ENCODE data around the gene CALY.

CALY gene

GRCh38 chr10:133353988-133354605 lies 17.4 kb upstream of the CALY start:
- Mint-ChIP-seq H3K36me3 (ENCODE audit: insufficient read depth) (peaks cover 5% of the 10 kb centered on the region), H3K9me3 (no peaks in the 10 kb centered on the region), H3K27me3 (peaks cover 7% of the 10 kb centered on the region), H3K27ac (ENCODE audit: low read depth) (no peak overlapping the region), H3K4me1 (peaks cover 5% of the 10 kb centered on the region), H3K4me3 (no peak overlapping the region)
- DNase-seq (ENCODE audit: low spot score in 2 of 2): no peak
- ATAC-seq (replicated peaks; ENCODE audit: extremely low read depth, poor library complexity, severe bottlenecking): no peak

DNA sequence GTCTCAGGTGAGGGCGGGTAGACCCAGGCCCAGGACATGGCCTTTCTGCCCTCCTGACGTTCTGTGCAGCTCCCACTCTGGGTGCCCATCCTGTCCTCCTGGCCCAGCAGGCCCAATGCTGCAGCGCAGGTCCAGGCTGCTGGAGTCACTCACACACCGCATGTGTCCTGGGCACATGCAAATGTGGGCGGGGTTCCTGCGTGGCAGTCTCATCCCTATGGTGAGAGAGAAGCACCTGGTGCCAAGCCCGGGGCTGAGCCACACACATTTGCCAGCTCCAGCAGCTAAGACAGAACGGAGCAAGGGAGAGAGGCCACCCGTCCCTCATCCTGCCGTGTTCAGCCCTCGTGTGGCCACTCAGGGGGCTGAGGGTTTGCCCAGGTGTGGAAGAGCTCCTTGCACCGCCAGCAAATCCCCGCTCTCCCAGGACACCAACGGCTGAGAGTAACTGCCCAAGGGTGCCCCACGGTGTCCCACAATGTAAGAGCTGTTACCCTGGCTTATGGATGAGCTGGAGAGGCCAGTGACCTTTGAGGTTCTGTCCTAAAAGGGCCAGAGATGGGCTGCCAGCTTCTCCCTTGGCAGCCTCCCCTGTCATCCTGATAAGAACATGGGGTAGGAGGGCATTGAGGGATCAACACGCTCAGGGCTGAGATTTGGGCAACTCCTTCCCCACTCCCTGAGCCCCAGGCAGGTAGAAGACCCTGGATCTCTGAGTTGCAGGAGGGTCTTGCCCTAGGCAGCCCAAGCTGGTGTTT lies 16.7 kb upstream of the CALY start:
- no peak overlapping the region for H3K4me3 Mint-ChIP-seq
- H3K27ac Mint-ChIP-seq (ENCODE audit: low read depth): no peak overlapping the region

DNA sequence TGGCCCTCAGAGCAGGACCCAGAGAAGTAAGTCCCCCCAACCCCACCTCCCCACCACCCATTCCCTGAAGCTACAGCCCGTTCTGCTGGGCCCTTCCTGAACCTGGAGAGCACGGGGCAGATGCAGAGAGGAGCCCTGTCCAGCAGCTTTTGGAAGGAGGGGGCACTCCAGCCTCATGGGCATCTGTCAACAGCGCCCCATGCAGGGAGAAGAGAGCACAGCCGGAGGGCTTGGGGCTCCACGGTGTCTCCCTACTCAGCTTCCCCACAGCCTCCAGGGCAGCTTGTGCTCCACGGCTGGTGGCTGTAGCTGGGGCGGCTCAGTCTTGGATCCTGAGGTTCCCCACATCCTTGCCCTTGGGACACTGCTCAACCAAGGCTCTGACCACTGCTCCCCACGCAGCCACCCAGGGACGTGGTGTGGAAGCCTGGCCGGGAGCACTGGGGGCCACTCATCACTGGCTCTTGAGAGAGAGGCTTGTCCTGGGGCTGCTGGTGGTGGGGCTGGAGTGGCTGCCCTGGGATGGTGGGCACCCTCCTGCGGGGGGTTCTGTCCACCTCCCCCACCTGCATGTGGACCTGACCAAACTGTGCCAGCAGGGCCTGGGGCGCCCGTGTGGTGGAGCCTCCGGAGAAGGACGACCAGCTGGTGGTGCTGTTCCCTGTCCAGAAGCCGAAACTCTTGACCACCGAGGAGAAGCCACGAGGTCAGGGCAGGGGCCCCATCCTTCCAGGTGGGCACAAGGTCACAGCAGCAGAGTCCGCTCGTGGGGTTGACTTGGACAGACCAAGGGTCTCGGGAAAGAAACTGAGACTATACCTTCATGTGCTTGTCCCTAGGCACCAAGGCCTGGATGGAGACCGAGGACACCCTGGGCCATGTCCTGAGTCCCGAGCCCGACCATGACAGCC lies 15.0 kb upstream of the CALY start:
- Mint-ChIP-seq H3K27ac (ENCODE audit: low read depth) (no peak overlapping the region), H3K4me1 (peaks cover 5% of the 10 kb centered on the region), H3K36me3 (ENCODE audit: insufficient read depth) (peaks cover 4% of the 10 kb centered on the region)

More for the DNA sequence above, 16.7 kb upstream of the CALY start:
- Mint-ChIP-seq H3K4me1 (peaks cover 5% of the 10 kb centered on the region), H3K27me3 (peaks cover 12% of the 10 kb centered on the region), H3K9me3 (no peaks in the 10 kb centered on the region), H3K36me3 (ENCODE audit: insufficient read depth) (peaks cover 5% of the 10 kb centered on the region)
- DNase-seq (ENCODE audit: low spot score in 2 of 2) (no peak), ATAC-seq (replicated peaks; ENCODE audit: extremely low read depth, poor library complexity, severe bottlenecking) (no peak)

GRCh38 chr10:133350950-133351329 lies 14.2 kb upstream of the CALY start:
- Mint-ChIP-seq H3K4me1 (peaks cover under 1% of the 10 kb centered on the region), H3K27ac (ENCODE audit: low read depth) (no peak overlapping the region), H3K36me3 (ENCODE audit: insufficient read depth) (peaks cover 2% of the 10 kb centered on the region), H3K4me3 (no peak overlapping the region), H3K27me3 (peaks cover 20% of the 10 kb centered on the region), H3K9me3 (no peaks in the 10 kb centered on the region)
- ATAC-seq (replicated peaks; ENCODE audit: extremely low read depth, poor library complexity, severe bottlenecking) (no peak), DNase-seq (ENCODE audit: low spot score in 2 of 2) (no peak)

More for the DNA sequence above, 15.0 kb upstream of the CALY start:
- Mint-ChIP-seq H3K4me3 (no peak overlapping the region), H3K9me3 (no peaks in the 10 kb centered on the region), H3K27me3 (peaks cover 13% of the 10 kb centered on the region)
- ATAC-seq (replicated peaks; ENCODE audit: extremely low read depth, poor library complexity, severe bottlenecking): no peak
- no peak for DNase-seq (ENCODE audit: low spot score in 2 of 2)

DNA sequence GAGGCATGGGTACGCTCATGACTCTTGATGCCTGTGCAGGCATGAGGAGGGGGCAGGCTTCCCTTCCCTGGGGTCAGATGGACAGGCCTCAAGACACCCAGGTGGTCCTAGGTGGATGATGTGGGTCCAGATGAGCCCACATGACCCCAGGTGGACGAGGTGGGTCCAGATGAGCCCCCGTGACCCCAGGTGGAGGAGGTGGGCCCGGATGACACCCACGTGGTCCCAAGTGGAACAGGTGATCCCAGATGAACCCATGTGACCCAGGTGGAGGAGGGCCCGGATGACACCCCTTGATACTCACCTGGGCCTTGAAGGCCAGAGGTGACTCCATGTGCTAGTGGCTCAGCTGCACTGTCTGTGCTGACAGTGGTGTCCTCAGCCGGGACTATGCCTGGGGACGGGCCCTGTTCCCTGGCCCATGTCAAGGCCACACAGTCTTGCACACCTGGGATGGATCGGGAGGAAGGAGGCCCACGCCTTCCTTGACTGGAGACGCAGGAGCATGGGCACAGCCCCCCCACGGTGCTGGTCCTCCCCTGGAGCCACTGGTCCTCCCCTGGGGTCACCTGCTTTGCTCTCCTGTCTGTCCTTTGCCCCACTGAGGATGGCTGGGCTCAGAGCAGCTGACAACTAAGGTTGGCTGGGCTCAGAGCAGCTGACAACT lies 13.7 kb upstream of the CALY start:
- Mint-ChIP-seq H3K4me3 (no peak overlapping the region), H3K27ac (ENCODE audit: low read depth) (no peak overlapping the region), H3K4me1 (no peaks in the 10 kb centered on the region), H3K9me3 (no peaks in the 10 kb centered on the region), H3K36me3 (ENCODE audit: insufficient read depth) (no peaks in the 10 kb centered on the region), H3K27me3 (peaks cover 25% of the 10 kb centered on the region)
- ATAC-seq (replicated peaks; ENCODE audit: extremely low read depth, poor library complexity, severe bottlenecking) (no peak), DNase-seq (ENCODE audit: low spot score in 2 of 2) (no peak)

DNA sequence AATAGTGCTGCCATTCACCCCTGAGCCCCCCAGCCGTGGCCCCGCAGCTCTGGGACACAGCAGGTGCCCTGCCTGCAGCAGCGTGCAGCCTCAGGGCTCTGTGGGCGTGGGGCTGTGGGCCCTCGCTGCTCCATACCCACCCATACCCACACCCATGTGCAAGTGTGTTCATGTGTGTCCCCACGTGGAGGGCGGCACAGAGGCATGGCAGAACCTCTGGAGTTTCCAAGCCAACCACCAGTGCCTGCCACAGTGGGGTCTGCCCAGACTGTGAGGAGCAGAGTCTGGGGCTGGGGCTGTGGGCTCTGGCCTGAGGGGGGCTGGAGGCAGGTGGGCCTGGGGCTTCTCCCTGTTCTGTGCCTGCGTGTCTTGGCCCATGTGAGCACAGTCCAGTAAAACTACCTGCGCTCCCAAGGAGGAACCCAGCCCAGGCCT lies 12.9 kb upstream of the CALY start:
- no peak overlapping the region for H3K27ac Mint-ChIP-seq (ENCODE audit: low read depth)
- peaks cover 34% of the 10 kb centered on the region for H3K27me3 Mint-ChIP-seq
- no peak overlapping the region for H3K4me3 Mint-ChIP-seq
- no peaks in the 10 kb centered on the region for H3K9me3 Mint-ChIP-seq
- no peaks in the 10 kb centered on the region for H3K4me1 Mint-ChIP-seq
- no peaks in the 10 kb centered on the region for H3K36me3 Mint-ChIP-seq (ENCODE audit: insufficient read depth)
- ATAC-seq (replicated peaks; ENCODE audit: extremely low read depth, poor library complexity, severe bottlenecking) (no peak), DNase-seq (ENCODE audit: low spot score in 2 of 2) (no peak)

DNA sequence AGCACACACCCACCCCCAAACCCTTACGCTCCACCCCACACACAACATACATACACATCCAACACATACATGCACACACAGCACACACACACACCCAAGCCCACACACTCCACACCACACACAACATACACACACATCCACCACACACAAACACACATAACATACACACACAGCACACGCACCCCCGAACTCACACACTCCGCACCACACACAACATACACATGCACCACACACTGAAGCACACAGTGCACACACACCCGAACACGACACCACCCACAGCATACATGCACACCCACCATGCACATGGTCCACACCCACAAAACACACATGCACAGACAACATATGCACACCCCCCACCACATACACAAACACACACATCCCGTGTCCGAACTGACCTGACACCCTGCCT lies 12.5 kb upstream of the CALY start:
- ATAC-seq (replicated peaks; ENCODE audit: extremely low read depth, poor library complexity, severe bottlenecking) (no peak), DNase-seq (ENCODE audit: low spot score in 2 of 2) (no peak)
- no peak overlapping the region for H3K4me3 Mint-ChIP-seq
- no peaks in the 10 kb centered on the region for H3K36me3 Mint-ChIP-seq (ENCODE audit: insufficient read depth)
- H3K27ac Mint-ChIP-seq (ENCODE audit: low read depth): no peak overlapping the region
- peaks cover 38% of the 10 kb centered on the region for H3K27me3 Mint-ChIP-seq
- no peaks in the 10 kb centered on the region for H3K4me1 Mint-ChIP-seq
- no peaks in the 10 kb centered on the region for H3K9me3 Mint-ChIP-seq

GRCh38 chr10:133347710-133348517 lies 11.2 kb upstream of the CALY start:
- ATAC-seq (replicated peaks; ENCODE audit: extremely low read depth, poor library complexity, severe bottlenecking): no peak
- Mint-ChIP-seq H3K4me1 (no peaks in the 10 kb centered on the region), H3K4me3 (no peak overlapping the region), H3K9me3 (no peaks in the 10 kb centered on the region), H3K27ac (ENCODE audit: low read depth) (no peak overlapping the region), H3K27me3 (peaks cover 38% of the 10 kb centered on the region), H3K36me3 (ENCODE audit: insufficient read depth) (peaks cover 1% of the 10 kb centered on the region)
- DNase-seq (ENCODE audit: low spot score in 2 of 2): no peak

GRCh38 chr10:133346413-133346812 lies 9.7 kb upstream of the CALY start:
- no peak overlapping the region for H3K4me3 Mint-ChIP-seq
- H3K4me1 Mint-ChIP-seq: no peaks in the 10 kb centered on the region
- DNase-seq (ENCODE audit: low spot score in 2 of 2): no peak
- peaks cover 46% of the 10 kb centered on the region for H3K27me3 Mint-ChIP-seq
- H3K27ac Mint-ChIP-seq (ENCODE audit: low read depth): no peak overlapping the region
- no peaks in the 10 kb centered on the region for H3K9me3 Mint-ChIP-seq
- no peak for ATAC-seq (replicated peaks; ENCODE audit: extremely low read depth, poor library complexity, severe bottlenecking)
- H3K36me3 Mint-ChIP-seq (ENCODE audit: insufficient read depth): peaks cover 1% of the 10 kb centered on the region

- no peaks in the 10 kb centered on the region for H3K4me1 Mint-ChIP-seq
- H3K36me3 Mint-ChIP-seq (ENCODE audit: insufficient read depth): peaks cover 1% of the 10 kb centered on the region
- H3K9me3 Mint-ChIP-seq: no peaks in the 10 kb centered on the region
- DNase-seq (ENCODE audit: low spot score in 2 of 2) (no peak), ATAC-seq (replicated peaks; ENCODE audit: extremely low read depth, poor library complexity, severe bottlenecking) (no peak)
- H3K27me3 Mint-ChIP-seq: peaks cover 41% of the 10 kb centered on the region
- no peak overlapping the region for H3K4me3 Mint-ChIP-seq
- H3K27ac Mint-ChIP-seq (ENCODE audit: low read depth): no peak overlapping the region
These were observed 7.5 kb upstream of the CALY start for GRCh38 chr10:133344236-133344635.

DNA sequence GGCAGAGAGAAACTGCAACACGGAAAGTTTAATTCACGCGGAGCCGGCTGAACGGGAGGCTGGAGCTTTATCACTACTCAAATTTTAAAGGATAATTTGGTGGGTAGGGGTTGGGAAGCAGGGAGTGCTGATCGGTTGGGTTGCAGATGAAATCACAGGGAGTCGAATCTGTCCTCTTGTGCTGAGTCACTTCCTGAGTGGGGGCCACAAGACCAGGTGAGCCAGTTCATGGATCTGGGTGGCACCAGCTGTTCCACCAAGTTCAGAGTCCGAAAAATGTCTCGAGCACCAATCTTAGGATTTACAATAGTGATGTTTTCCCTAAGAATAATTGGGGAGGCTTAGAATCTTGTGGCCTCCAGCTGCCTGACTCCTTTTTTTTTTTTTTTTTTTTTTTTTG lies 6.9 kb upstream of the CALY start:
- Mint-ChIP-seq H3K27me3 (peaks cover 34% of the 10 kb centered on the region), H3K4me1 (no peaks in the 10 kb centered on the region), H3K27ac (ENCODE audit: low read depth) (no peak overlapping the region), H3K36me3 (ENCODE audit: insufficient read depth) (peaks cover 1% of the 10 kb centered on the region), H3K9me3 (no peaks in the 10 kb centered on the region), H3K4me3 (no peak overlapping the region)
- DNase-seq (ENCODE audit: low spot score in 2 of 2) (no peak), ATAC-seq (replicated peaks; ENCODE audit: extremely low read depth, poor library complexity, severe bottlenecking) (no peak)

DNA sequence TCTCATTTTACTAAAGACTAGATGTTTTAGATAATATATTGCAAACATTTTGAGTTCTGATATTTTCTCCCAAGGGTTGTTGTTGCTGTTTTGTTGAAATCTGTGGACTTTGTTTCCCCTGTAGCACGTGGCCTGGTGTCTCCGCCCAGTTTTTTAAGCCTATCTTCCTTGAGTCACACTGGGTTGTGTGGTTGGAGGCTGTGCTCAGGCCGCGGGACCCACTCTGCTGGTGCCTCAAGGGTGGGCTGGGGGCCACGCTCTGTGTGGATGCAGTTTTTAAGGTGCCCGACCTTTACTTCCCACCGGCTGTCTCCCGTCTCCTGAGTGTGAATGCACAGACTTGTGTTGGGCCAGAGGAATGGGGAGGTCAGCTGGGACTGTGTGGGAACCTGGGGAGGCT lies 6.2 kb upstream of the CALY start:
- ATAC-seq (replicated peaks; ENCODE audit: extremely low read depth, poor library complexity, severe bottlenecking) (no peak), DNase-seq (ENCODE audit: low spot score in 2 of 2) (no peak)
- Mint-ChIP-seq H3K27ac (ENCODE audit: low read depth) (no peak overlapping the region), H3K9me3 (no peaks in the 10 kb centered on the region), H3K4me3 (no peak overlapping the region), H3K4me1 (no peaks in the 10 kb centered on the region), H3K27me3 (peaks cover 34% of the 10 kb centered on the region), H3K36me3 (ENCODE audit: insufficient read depth) (peaks cover 1% of the 10 kb centered on the region)
